Effector memory CD4-positive, alpha-beta T cell (primary cell): ENCODE data around the gene CCDC28B.

ENCODE experiments used
- DNase-seq, 3 donors: peaks; one replicate each; pipeline ENCODE4 v3.0.0-alpha.2; 2020
- H3K27ac ChIP-seq: 2 replicates; pipeline ENCODE4 v1.7.0; 2013; ENCODE audit warnings: mild to moderate bottlenecking, low read length, moderate library complexity; ENCODE audit not compliant: insufficient read depth, poor library complexity, severe bottlenecking
- H3K27me3 ChIP-seq: replicated peaks from 2 replicates; pipeline ENCODE4 v1.7.0; 2013; ENCODE audit warnings: mild to moderate bottlenecking, low read length; ENCODE audit not compliant: insufficient read depth, control insufficient read depth, poor library complexity, severe bottlenecking
- H3K36me3 ChIP-seq: 2 replicates; pipeline ENCODE4 v1.7.0; 2013; ENCODE audit warnings: mild to moderate bottlenecking, low read length, moderate library complexity; ENCODE audit not compliant: control insufficient read depth, insufficient read depth
- H3K4me1 ChIP-seq: 2 replicates; pipeline ENCODE4 v1.7.0; 2013; ENCODE audit warnings: low read length, mild to moderate bottlenecking; ENCODE audit not compliant: control insufficient read depth, insufficient read depth, poor library complexity, severe bottlenecking
- H3K4me3 ChIP-seq: 2 replicates; pipeline ENCODE4 v1.7.0; 2013; ENCODE audit warnings: low read length, low read depth, mild to moderate bottlenecking; ENCODE audit not compliant: insufficient read depth, poor library complexity, severe bottlenecking
- H3K9me3 ChIP-seq: 2 replicates; pipeline ENCODE4 v1.7.0; 2013; ENCODE audit warnings: mild to moderate bottlenecking, low read length, moderate library complexity; ENCODE audit not compliant: control insufficient read depth

CCDC28B gene

DNA sequence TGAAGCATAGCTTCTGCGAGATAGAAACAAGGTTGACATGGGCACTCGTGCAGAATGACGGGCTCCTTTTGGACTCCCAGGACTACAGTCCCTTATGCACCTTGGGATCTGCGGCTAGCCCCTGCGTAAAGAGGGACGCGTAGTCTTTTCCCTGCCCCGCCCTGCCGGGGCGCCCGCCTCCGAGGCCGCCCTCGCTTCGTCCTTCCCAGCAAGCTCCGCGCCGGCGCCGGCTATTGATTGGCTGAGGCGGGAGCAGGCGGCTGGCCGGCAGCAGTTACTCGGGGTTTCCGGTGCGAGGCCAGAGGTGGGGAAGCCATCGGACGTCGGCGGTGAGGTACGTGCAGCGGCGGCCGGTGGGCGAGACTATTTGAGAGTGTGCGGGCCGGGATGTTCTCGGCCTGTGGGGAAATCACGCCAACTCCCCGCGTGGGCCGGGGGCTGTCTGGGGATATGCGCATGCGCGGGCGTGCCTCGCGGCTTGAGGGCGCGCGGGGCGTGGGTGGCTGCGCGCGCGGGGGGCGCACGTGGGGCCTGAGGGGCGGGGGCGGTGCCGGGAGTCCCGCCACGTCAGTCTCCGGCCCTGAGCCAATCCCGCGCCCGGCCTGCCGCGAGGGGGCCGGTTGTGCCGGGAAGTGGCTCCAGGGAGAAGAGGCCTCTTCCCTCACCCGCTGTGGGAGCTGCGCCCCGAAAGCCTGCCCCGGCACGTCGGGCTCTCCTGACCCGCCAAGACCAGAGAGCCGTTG, 20.8 kb upstream of the CCDC28B start, which contains the start of gene TXLNA:
Gene TXLNA (plus strand): TSS at position 233 of the 743 bp plus-strand sequence. CDS start 671 bp downstream, outside the sequence.
- peak; percentile 79 to 83 (median 80) for DNase-seq
- Histone ChIP-seq H3K4me3 (peak within 1 kb of the TSS; percentile 78), H3K36me3 (peaks cover 19% of the 10 kb centered on the region)

DNA sequence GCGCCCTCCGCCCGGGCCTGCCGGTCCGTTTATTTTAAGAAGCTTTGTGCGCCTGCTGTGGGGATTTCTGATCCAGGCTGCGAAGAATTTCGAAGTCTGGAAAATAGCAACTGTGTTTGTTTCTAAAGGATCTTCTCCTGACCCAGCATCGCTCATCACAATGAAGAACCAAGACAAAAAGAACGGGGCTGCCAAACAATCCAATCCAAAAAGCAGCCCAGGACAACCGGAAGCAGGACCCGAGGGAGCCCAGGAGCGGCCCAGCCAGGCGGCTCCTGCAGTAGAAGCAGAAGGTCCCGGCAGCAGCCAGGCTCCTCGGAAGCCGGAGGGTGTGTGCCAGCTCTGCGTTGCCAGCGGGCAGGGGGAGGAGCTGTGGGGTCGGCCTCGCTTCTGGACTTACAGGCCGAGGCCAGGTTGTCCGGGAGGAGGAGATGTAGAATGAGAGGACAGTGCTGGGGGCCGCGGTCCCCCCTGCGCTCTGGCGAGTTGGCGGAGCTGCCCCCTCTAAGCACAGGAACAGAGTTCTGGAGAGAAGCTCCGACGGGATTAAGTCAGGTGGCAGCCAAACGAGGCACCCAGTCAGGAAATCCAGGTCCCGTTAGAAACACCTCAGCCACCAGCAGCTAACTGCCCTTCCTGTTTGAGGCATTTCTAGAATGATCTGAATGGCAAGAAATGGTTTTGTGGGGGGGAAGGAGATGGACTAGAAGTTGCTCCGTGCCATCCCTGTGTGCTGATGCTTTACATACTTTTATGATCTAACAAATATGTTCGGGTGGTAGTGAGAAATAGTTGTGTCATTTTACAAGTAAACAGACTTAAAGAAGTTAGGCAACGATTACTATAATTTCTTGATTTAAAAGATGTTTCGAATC, 20.0 kb upstream of the CCDC28B start:
- H3K9me3 ChIP-seq = no peaks in the 10 kb centered on the region
- H3K4me1 ChIP-seq = peaks cover 20% of the 10 kb centered on the region
- DNase-seq = no peak
- peak overlapping the region; percentile 82 for H3K27ac ChIP-seq
- H3K36me3 ChIP-seq = peaks cover 20% of the 10 kb centered on the region
- H3K27me3 ChIP-seq = no peaks in the 10 kb centered on the region
- peak overlapping the region; percentile 78 for H3K4me3 ChIP-seq

More for the DNA sequence above, 20.8 kb upstream of the CCDC28B start, which contains the start of gene TXLNA:
- Histone ChIP-seq H3K9me3 (no peaks in the 10 kb centered on the region), H3K27ac (peak within 1 kb of the TSS; percentile 82), H3K27me3 (no peaks in the 10 kb centered on the region), H3K4me1 (peaks cover 20% of the 10 kb centered on the region)

DNA sequence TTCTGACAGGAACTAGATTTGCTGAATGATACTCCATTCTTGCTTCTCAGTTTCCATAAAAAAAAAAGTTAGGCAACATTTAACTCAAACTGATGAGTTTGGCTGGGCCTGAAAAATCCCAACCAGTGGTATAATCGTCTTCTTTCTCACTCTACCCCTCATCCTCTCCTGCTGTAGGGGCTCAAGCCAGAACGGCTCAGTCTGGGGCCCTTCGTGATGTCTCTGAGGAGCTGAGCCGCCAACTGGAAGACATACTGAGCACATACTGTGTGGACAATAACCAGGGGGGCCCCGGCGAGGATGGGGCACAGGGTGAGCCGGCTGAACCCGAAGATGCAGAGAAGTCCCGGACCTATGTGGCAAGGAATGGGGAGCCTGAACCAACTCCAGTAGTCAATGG, 19.3 kb upstream of the CCDC28B start:
- Histone ChIP-seq H3K27me3 (no peaks in the 10 kb centered on the region), H3K4me1 (peaks cover 20% of the 10 kb centered on the region), H3K36me3 (peaks cover 23% of the 10 kb centered on the region), H3K4me3 (peak overlapping the region; percentile 26), H3K9me3 (no peaks in the 10 kb centered on the region), H3K27ac (no peak overlapping the region)
- no peak for DNase-seq

DNA sequence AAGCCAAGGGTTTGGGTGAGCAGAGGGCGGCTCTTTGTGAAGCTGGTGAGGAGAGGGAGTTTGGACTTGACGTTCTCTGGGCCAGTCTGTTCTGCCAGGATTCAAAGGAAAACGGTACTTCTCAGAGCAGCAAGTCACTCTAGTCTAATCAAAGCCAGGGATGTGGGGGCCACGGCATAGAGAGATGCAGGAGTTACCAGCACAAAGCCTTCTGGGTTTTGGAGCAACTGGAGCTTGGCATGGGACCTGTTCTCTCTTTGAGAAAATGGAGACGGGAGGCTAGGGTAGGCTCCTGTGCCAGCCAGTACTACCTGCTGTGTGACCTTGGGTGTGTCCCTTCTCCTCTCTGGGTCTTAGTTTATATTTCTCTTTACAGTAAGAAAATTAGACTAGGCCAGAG, 18.8 kb upstream of the CCDC28B start:
- Histone ChIP-seq H3K9me3 (no peaks in the 10 kb centered on the region), H3K4me3 (no peak overlapping the region), H3K27me3 (no peaks in the 10 kb centered on the region), H3K4me1 (peaks cover 20% of the 10 kb centered on the region), H3K36me3 (peaks cover 25% of the 10 kb centered on the region), H3K27ac (no peak overlapping the region)
- no peak for DNase-seq

DNA sequence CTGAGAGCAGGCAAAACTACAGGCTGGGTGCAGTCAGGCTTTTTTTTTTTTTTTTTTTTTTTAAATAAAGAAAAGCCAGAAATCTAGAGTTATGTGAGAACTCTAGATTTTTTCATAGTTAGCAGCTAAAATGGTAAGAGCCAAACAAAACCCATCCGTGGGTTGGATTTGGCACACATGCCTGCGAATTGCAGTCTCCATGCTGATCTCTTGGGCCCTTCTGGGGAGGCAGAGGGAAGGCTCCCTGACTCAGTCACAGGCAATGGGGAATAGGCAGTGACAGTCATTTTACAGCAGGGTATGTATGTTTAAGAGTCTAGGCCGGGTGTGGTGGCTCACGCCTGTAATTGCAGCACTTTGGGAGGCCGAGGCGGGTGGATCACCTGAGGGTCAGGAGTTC, 18.3 kb upstream of the CCDC28B start:
- Histone ChIP-seq H3K4me1 (peaks cover 20% of the 10 kb centered on the region), H3K4me3 (no peak overlapping the region), H3K27ac (no peak overlapping the region), H3K9me3 (no peaks in the 10 kb centered on the region), H3K36me3 (peaks cover 25% of the 10 kb centered on the region), H3K27me3 (no peaks in the 10 kb centered on the region)
- no peak for DNase-seq

DNA sequence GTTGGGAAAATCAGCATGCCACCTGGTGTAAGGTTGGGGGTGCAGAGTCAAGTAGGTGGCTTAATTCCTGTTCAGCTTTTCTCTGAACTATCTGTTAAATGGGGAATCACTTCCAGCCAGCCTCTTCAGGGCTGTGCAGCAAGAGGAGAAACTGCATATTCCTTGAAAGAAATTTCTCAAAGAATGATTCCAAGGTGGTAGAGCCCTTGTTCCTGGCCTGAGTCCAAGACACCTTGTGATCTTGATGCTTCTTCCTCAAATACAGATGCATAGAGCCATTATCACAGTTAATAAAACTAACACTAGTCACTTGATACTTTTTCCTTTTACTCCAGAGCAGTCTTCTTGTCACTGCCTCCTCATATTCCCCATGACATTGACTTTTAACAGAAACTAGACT, 15.7 kb upstream of the CCDC28B start:
- DNase-seq = no peak
- Histone ChIP-seq H3K27ac (no peak overlapping the region), H3K36me3 (peaks cover 50% of the 10 kb centered on the region), H3K4me3 (no peak overlapping the region), H3K9me3 (no peaks in the 10 kb centered on the region), H3K4me1 (peaks cover 16% of the 10 kb centered on the region), H3K27me3 (no peaks in the 10 kb centered on the region)

DNA sequence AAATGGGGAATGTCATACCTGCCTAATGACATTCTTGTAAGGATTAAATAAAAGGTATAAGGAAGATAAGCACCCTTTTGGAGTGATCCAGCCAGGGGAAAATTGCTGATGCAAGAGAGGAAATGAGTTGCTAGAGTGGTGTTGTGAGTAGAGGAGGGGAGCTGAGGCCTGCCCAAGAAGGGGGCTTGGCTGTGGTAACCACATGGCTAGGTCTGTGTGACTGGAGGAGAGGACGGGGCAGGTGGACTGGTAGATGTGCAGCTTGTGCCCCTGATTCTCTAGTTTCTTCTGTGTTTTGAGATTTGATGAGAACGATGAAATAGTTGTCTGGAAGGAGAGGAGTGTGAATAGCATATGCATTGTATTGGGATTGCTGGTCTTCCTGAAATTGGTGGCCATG, 14.3 kb upstream of the CCDC28B start:
- Histone ChIP-seq H3K27ac (no peak overlapping the region), H3K9me3 (no peaks in the 10 kb centered on the region), H3K27me3 (no peaks in the 10 kb centered on the region), H3K4me1 (peaks cover 5% of the 10 kb centered on the region), H3K4me3 (no peak overlapping the region), H3K36me3 (peaks cover 63% of the 10 kb centered on the region)
- no peak for DNase-seq

DNA sequence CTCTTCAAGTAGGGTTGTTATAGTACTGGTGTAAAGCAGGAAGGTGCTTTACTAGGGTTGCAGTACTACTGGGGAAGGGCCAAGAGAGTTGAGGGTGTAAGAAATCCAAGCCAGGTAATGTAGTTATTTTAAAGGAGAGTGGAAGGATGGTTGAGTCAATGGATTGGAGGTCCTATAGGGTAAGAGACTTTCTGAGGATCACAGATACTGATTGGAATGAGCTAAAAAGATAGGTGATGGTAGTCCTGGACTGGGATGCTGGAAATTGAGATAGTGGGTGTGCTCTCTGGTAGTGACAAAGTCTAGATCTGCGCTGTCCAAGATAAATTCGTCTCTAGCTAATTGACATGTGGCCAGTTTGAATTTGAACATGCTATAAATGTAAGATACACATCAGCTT, 13.9 kb upstream of the CCDC28B start:
- no peak overlapping the region for H3K4me3 ChIP-seq
- DNase-seq = no peak
- H3K9me3 ChIP-seq = no peaks in the 10 kb centered on the region
- peaks cover 63% of the 10 kb centered on the region for H3K36me3 ChIP-seq
- H3K4me1 ChIP-seq = peaks cover under 1% of the 10 kb centered on the region
- no peak overlapping the region for H3K27ac ChIP-seq
- H3K27me3 ChIP-seq = no peaks in the 10 kb centered on the region

DNA sequence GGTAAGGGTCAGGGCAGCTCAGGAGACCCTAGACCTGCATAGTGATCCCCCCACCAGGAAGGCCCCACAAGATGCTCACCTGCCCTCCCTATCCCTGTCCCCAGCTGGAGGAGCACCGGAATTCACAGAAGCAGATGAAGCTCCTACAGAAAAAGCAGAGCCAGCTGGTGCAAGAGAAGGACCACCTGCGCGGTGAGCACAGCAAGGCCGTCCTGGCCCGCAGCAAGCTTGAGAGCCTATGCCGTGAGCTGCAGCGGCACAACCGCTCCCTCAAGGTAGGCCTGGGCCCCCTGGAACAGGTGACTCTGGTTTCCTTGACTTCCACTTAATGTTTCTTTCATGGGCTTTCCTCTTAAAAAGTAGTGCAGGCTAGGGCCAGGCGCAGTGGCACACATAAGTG, 12.5 kb upstream of the CCDC28B start:
- H3K36me3 ChIP-seq = peaks cover 72% of the 10 kb centered on the region
- no peak overlapping the region for H3K27ac ChIP-seq
- H3K9me3 ChIP-seq = no peaks in the 10 kb centered on the region
- DNase-seq = no peak
- no peak overlapping the region for H3K4me3 ChIP-seq
- no peaks in the 10 kb centered on the region for H3K4me1 ChIP-seq
- no peaks in the 10 kb centered on the region for H3K27me3 ChIP-seq
